Activated gamma-delta T cell (primary cell): ENCODE measurements around the gene ELL.

ENCODE experiments used
- DNase-seq: peaks from one replicate; lab custom pipeline; 2025; lab: John Stamatoyannopoulos, UW

Gene ELL

DNA sequence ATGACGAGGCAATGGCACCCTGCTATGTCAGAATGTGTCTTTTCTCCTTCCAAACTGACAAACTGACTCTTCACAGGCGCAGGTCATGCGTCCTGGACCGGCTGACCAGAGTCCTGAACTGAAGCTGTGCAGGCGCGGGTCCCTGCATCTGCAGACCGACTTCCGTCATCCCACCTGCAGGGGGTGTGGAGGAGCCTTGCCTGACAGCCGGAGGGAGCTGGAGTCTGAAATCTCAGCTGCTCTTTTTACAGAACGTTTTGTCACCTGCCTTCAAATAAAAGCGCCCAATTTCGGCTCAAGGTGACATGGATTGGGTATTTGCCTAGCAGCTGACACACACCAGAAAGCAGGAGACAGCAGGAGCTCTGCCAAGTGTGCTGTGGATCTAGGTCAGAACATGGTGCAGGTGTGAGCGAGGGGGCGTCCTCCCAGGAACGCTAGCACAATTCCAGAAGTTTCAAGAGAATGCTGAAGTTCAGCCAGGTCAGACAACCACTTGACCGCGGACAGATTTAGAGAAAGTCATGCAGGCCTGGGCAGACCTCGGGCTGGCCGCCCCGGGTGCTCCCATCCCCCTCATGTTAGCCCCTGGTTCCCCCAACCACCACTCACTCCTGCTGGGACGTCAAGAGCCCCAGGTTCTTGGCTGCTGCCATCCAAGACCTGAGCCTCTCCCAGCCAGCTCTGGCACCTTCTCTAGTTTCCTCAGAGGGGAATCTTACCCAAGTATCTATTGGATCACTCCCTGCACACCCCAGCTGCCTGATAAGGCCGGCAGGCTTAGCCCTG lies 32.8 kb downstream of the ELL start:
- DNase-seq, result no peak

DNA sequence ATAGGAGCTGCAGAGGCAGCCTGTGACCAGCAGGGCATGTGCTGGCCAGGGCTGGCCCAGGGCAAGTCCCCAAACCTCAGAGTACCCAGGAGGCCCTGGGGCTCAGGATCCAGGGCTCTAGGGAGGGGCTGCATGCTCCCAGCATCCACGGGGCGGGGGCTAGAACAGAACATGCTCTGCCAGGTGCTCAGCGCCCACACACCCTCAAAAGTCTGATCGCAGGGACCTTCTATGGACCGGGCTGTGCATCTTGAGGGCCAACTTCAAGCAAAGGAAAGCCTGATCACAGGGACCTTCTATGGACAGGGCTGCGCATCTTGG lies 33.5 kb downstream of the ELL start:
- no peak for DNase-seq

DNA sequence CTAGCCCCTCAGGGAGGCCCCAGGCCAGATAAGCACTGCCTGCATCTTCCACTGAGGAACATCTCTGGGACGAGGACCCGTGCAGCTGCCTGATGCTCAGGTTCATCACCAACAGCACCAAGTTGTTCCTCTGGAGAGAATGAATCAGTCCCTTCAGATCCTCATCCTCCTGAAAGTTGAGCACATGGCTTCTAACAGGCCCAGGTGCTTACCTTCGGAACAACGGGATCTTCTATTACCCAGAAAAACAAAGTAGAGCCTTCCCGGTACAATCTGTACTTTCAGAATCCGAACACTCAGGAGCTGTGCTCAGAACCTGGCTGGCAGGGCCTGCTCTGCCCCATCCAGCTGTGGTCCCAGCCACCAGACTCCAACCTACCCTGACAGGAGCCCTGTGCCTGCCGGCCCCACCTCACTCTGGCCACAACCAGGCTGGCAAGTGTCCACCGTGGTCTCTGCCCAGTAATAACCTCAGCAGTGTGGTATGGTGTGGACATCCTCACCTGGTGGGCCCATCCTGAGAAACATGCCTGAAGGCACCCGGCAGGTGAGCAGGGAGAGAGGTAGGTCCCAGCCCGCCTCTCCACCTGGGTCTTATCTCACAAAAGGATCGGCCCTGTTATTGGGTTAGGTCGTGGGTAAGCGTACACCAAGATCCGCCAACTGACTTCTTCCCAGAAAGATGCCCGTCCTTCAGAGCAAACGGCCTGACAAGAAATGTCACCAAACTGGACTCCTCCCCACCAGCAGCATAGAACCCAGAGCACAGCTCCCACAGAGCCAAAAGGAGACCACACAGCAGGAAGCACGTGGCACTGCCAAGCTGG lies 34.1 kb downstream of the ELL start:
- no peak for DNase-seq

DNA sequence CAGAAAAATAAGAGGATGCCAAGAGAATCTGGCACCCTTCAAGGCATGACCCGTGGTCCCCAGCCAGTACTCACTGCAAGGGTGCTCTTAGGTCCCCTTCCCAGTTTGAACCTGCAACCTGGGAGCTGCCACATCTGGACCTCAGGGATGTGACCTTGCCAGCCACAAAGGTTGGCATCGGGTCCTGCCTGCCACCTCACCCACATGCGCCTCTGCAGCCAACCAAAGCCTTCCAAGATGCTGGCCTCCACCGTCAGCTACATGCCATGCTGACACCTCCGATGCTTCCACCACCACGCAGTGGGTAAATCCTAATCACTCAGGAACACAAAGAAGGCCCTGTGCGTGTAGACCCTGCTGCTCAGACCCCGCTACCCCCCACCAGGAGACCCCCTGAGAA lies 35.1 kb downstream of the ELL start:
- no peak for DNase-seq

DNA sequence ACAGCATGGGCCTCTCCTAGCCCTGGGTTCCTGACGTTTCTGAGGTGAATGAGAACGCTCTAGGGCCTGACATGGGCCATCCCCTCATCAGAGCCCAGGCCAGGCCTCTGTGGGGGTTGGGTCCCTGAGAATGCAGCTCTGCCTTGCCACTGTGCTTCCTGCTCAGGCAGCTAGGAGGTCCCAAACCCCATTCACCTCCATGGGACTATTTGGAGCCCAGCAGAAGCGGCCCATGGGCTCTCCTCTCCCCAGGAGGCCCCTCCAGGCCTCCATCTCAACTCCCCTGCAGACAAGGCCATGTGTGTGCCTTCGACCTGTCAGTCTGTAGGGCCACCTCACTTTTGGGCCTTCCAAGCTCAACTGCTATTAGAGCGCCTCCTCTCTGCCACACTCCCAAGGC lies 36.9 kb downstream of the ELL start:
- DNase-seq, result no peak

DNA sequence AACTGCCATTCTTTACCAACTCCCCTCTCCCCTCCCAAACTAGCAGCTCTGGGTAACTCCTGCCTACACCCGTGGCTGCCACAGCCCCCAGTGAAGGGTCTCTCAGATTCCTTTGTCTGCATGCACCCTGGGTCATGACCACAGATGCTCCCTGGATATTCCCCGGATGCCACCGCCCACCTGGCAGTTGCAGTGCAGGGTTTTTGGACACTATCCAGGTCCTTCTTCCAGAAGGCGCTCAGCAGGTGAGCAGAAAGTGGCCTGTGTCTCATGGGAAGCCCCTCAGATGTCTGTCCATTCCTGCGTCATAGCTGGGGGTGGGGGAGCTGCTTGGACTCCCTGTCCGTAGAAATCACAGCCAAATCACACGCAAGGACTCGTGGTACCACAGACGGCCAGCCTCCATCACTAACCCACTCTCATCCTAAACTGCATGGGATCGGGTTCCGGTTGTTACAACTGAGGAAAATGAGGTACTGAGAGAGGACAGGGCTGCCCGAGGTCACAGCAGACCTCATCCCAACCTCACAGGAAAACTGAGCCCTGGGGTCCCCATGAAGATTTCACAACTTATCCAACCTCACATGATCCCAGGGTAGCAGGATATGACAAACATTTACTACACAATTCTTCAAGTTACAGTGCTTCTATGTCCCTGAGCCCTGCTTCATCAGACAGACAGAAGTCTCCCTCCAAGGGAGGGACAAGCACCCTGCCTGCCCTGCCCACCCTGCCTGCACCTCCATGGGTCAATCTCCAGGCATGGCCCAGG lies 38.6 kb downstream of the ELL start:
- DNase-seq, result no peak

DNA sequence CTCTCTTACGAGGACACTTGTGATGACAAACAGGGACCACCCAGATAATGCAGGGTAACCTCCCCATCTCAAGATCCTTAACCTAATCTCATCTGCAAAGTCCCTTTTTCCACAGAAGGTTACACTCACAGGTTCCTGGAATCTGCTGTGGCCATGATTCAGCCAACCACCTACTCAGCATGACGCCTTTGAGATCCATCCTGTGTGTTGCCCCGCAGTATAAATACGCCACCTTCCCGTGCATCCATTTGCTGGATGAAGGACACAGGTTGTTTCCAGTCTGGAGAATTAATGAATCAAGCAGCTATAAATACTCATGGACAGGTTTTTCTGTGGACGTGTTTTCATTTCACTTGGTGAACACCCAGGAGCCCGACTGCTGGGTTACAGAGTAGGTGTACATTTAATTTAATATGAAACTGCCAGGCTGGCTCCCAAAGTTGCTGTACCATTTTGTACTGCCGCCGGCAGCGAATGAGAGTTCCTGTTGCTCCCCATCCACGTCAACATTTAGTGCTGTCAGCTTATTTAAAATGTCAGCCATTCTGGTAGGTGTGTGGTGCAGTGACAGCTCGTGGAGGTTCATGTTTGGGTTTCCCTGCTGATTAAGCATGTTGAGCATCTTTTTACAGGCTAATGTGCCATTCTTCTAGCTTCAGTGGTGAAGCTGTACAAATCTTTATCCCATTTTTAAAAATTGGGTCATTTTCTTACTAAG lies 40.2 kb downstream of the ELL start:
- DNase-seq, result no peak

DNA sequence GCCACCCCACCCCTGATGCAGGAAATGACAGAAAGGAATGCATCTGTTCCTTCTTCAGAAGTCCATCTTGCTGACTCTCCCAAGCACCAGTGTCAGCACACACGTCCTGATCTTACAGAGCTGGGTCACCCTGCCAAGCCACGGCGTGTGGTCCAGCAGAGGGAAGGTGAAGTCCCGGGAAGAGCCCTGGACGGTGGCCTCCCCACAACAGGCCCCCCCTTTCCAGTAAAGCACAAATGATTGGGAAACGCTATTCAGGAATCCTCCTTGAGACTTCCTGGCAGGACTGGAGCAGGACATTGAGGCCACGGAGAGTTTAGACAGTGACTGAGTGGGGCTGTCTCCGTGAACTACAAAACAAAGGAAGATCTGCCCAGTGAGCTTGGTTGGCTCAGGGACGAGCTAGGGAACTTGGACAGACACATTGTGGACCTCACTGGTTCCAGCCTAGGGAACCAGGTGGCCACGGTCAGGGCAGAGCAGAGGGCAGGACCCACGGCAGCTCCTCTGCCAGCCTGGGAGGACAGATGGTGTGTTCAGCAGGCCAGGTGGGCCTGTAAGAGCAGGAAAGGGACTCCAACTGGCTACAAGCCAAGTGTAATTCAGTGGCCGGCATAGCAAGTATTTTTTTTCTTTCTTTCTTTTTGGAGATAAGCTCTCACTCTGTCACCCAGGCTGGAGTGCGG lies 41.7 kb downstream of the ELL start:
- DNase-seq, result no peak

DNA sequence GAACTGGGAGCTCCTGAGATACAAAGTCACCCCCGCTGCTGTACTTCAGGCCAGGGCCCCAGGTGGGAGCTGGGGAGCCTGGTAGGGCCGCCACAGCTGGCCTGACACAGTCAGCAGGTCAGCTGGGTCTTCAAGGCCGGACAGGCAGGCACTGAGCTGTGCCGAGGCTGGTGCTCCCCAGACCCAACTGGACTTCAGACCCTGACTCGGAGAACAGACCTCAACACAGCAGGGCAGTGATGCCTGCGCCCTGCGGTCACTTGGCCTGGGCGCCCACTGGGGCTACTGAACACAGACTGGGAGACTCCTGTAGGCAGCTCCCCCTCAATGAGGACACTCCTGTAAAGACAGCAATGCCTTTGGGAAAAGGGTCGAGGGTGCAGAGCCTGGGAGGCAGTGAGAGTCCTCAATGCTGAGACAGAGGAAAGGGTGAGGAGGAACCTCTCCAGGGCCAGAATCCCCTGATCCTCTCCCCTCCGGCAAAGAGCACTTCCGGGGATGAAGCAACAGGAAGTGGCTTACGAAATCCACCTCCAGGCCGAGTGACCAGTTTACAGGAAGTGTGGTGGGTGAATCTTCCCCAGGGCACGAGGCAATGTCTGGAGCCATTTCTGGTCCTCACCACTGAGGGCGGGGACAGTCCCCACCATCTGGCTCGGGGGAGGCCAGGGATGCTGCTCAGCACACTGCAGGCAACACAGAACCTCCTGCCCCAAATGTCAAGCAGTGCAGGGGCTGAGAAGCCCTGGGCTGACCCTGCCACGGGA lies 43.1 kb downstream of the ELL start:
- no peak for DNase-seq

DNA sequence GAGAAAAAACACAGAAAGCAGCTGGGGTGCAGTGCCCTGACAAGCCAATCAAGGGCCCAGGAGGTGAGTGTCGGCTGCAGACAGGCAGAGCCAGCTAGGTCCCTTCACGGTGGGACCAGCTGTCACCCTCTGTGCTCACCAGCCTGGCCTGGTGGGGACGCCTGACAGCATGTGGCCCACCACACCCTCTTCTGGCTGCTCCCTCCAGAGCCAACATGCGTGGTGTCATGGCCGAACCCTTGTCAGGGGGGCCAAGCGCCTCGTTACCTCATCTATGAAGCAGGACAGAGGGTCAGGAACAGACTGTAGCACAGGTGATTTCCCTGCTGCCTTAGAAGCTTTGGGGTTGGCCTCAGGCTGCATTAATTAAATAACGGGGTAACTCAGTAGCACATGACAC lies 43.9 kb downstream of the ELL start:
- DNase-seq, result no peak

DNA sequence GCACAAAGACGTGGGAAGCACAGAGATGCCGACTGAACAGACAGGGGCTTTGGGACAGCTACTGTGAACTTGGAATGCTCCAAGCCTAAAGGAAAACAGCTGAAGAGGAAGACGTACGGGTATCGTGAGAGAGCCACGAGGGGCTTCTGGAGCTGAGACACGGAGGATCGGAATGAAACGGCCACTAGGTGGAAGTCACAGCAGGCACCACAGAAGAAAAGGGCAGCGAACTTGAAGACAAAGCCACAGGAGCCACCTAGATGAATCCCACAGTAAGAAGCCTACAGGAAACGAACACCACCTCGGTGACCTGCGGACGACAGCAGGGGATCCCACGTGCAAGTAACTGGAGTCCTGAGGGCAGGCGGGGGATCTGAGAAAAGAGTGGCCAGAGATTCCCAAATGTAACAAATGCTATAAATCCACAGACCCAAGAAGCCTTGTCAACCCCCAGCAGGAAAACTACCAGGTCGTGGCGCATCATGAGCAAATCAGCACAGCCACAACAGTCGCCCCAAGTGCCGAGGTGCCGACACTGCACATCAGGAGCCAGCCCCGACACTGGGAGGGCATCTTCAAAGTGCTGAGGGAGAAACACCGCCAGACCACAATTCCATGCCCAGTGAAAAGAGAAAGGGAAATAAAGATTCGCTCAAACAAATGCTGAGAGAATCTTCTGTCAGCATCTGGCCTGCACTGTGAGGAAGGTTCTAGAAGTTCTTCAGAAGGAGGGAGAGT lies 44.7 kb downstream of the ELL start:
- DNase-seq, result no peak

DNA sequence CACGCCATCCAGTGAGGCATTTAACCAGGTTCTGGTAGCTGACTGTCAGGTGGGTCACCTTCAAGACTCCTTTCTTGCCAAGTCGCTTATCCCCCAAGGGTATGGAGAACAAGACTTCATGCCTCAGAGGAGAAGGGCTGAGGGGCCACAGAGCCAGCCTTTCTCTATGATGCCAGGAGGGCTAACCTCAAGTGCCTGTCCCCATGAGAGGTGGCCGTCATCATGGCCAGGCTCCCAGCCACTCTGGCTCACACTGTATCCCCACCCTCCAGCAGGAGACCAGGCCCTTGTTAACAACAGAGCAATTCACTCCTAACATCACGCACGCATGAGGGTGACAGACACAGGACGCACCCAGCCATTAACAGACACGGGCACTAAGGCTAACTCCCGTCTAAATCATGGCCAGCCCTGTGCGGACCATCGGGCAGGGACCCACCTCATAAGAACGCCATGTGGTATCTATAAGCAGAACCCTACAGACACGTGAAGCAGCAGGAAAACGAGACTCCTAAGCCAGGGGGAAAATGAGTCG lies 45.3 kb downstream of the ELL start:
- DNase-seq, result no peak

DNA sequence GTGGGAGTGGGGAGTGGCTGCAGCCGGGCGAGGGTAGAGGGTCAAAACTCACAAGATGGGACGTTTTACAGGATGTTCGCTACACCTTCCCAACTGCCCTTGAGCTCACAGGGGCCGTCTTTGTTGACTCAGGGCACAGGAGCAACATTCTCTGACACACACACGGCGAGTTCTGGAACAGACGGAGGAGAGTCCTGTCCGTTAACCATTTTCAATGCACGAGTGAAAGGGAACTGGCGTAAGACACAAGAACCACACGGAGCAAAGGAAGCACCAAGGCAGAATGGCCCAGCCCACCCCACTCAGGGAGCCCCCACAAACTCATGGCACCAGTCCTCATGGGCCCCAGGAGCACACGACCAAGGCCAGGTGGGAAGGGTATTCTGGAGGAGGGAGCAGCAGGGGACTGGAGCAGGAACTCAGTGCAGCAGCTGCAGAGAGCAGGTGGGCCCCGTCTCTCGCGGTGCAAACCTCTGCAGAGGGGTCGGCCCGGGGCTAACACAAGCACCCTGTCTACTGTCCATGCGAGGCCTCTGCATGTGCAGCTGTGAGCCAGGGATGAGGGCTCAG lies 46.0 kb downstream of the ELL start:
- DNase-seq, result no peak

DNA sequence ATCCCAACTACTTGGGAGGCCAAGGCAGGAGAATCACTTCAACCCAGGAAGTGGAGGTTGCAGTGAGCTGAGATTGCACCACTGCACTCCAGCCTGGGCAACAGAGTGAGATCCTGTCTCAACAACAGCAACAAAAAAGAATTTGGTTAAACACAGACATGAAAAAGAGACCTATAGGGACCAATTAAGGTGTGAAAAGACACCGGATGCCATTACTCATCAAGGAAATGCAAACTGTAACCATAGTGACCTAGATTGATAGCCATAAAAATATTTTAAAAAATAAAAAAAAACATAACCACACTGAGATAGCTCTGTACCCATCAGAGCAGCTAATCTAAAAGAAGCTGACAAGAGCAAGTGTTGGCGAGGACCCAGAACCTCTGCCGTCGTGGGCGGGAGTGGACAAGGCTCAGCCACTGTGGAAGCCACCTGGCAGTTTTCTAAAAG lies 46.8 kb downstream of the ELL start:
- no peak for DNase-seq

DNA sequence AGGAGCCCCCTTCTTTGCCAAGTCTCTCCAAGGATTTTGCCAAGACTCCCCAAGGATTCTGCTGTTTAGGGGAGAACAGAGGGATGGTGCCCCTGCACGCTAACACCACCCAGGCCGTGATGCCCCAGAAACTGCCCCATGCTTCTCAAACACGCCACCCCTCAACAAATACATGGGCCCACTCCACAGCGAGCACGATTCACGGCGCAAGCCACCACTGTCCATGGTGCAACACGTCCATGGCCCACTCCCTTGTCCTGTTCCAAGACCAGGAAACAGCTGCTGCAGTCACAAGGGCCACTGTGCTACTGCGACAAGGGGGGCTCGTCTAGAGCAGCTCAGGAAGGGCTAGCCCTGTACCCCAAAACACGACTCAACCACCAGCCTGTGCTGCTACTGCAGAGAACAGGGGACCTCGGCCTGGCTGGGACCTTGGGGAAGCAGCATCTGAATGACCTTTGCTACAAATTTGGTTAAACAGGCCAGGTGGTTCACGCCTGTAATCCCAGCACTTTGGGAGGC lies 47.4 kb downstream of the ELL start:
- no peak for DNase-seq

DNA sequence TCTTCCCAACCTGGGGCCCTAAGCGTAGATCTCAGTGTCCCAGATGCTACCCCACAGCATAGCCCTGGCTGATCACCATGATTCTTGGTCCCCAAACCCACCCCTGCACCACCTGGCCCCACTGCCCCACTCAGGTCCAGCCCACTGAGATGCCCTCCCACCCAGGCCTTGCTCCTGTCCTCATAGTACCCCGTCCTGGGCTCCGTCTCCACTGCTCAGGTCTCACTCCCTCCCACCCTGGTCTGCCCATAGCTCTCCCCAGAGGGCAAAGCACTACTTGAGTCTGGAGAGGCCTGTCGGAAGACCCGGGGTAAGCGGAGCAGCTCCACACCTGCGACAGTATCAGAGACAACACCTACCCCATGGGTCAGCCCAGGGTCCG lies 48.2 kb downstream of the ELL start:
- DNase-seq, result no peak

DNA sequence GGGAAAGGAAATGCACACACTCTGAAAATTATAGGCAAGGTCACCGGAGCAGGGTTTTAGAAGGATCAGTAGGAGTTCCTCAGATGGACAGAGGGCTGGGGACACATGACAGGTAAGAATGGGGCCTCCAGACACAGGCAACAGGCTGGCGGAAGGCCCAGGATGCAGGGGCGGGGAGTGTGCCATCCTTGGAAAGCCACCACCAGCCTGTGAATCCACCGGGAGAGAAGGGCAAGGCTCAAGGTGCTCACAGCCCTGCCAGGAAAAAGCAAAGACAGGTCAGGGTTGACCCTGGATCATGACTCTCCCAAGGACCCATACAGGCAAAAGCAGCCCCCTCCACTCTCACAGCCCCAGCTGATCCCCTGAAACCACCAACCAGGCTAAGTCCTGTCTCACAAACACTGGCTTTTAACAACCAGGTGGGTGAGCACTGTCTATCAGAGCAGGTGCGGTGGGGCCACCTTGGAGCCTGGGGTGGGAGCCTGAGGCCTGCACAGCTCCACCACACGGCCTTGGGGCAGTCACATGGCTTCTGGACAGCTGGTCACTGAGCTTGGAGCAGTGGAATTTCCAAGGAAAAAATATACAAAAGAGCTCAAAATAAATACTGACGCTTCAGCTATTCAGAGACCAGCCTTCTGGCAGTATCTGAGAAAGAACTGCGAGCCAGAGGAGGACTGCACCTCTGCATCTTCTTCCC lies 48.7 kb downstream of the ELL start:
- DNase-seq, result no peak

DNA sequence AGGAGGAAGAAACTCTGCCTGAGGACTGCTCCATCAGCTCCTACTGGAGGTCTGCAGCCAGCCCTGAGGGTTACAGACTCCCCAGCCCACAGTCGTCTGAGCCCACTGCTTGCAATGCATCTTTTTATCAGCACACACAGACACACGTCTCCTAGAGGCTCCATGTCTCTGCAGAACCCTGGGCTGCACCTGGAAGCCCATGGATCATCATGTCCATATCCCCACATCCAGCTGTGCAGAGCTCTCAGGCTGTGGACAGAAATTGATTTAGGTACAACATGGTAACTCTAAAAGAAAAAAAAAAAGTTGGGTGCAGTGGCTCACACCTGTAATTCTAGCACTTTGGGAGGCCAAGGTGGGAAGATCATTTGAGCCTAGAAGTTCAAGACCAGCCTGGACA lies 51.1 kb downstream of the ELL start:
- no peak for DNase-seq
